SK-N-SH treated with all-trans-retinoic acid at 6 μM for 48 hours (cell line): ENCODE data around the gene PRKCQ.

ENCODE experiments used
- ATAC-seq: fragments of 200-7000 bp; cut with Tn5 transposase; 3 replicates; pipeline ENCODE4 v1.9.1; 2020; ENCODE audit warnings: mild to moderate bottlenecking, moderate library complexity
- ARNTL ChIP-seq: fragments of 450-650 bp; formaldehyde crosslinking; IDR thresholded peaks from 2 replicates; pipeline ENCODE4 v1.5.0; 2020; ENCODE audit warnings: low read depth, mild to moderate bottlenecking, moderate library complexity, borderline replicate concordance
- BACH2 ChIP-seq: fragments of 250-450 bp; sonication (Bioruptor Pico); IDR thresholded peaks from 2 replicates; pipeline ENCODE4 v1.9.0; 2021; ENCODE audit warnings: mild to moderate bottlenecking, borderline replicate concordance
- CREB5 ChIP-seq: fragments of 250-450 bp; sonication (Bioruptor Pico); IDR thresholded peaks from 2 replicates; pipeline ENCODE4 v1.5.1; 2020; ENCODE audit warnings: low read depth, mild to moderate bottlenecking, moderate library complexity
- CSDC2 ChIP-seq: fragments of 250-450 bp; sonication (Bioruptor Pico); IDR thresholded peaks from 2 replicates; pipeline ENCODE4 v1.5.0; 2020; ENCODE audit warnings: mild to moderate bottlenecking, moderate library complexity
- CSRNP3 ChIP-seq: fragments of 250-450 bp; sonication (Bioruptor Pico); IDR thresholded peaks from 2 replicates; pipeline ENCODE4 v1.5.1; 2021; ENCODE audit warnings: mild to moderate bottlenecking, moderate library complexity
- ESRRG ChIP-seq: fragments of 250-450 bp; sonication (Bioruptor Pico); IDR thresholded peaks from 2 replicates; pipeline ENCODE4 v1.6.1; 2021; ENCODE audit warnings: mild to moderate bottlenecking
- GLIS3 ChIP-seq: fragments of 250-450 bp; sonication (Bioruptor Pico); IDR thresholded peaks from 2 replicates; pipeline ENCODE4 v1.5.0; 2020; ENCODE audit warnings: mild to moderate bottlenecking, moderate library complexity
- ISL1 ChIP-seq: fragments of 250-450 bp; sonication (Bioruptor Pico); IDR thresholded peaks from 2 replicates; pipeline ENCODE4 v2.1.2; 2022; ENCODE audit warnings: mild to moderate bottlenecking, moderate library complexity
- OSR1 ChIP-seq: fragments of 250-450 bp; sonication (Bioruptor Pico); IDR thresholded peaks from 2 replicates; pipeline ENCODE4 v1.8.0; 2022; ENCODE audit warnings: moderate library complexity, mild to moderate bottlenecking, inconsistent platforms
- PATZ1 ChIP-seq: fragments of 250-450 bp; sonication (Bioruptor Pico); IDR thresholded peaks from 2 replicates; pipeline ENCODE4 v1.8.0; 2020; ENCODE audit warnings: mild to moderate bottlenecking, moderate library complexity, borderline replicate concordance
- POU6F1 ChIP-seq: fragments of 250-450 bp; sonication (Bioruptor Pico); IDR thresholded peaks from 2 replicates; pipeline ENCODE4 v1.8.0; 2021; ENCODE audit warnings: low read depth, mild to moderate bottlenecking, moderate library complexity, borderline replicate concordance
- PPARA ChIP-seq: fragments of 250-450 bp; sonication (Bioruptor Pico); IDR thresholded peaks from 2 replicates; pipeline ENCODE4 v1.5.0; 2020; ENCODE audit warnings: mild to moderate bottlenecking, borderline replicate concordance
- RARB ChIP-seq: fragments of 250-450 bp; sonication (Bioruptor Pico); IDR thresholded peaks from 2 replicates; pipeline ENCODE4 v1.8.0; 2021; ENCODE audit warnings: mild to moderate bottlenecking, moderate library complexity
- SNAI2 ChIP-seq: fragments of 250-450 bp; sonication (Bioruptor Pico); IDR thresholded peaks from 2 replicates; pipeline ENCODE4 v1.5.0; 2020; ENCODE audit warnings: mild to moderate bottlenecking, moderate library complexity
- TCF4 ChIP-seq: fragments of 250-450 bp; sonication (Bioruptor Pico); IDR thresholded peaks from 2 replicates; pipeline ENCODE4 v1.8.0; 2021; ENCODE audit warnings: mild to moderate bottlenecking, moderate library complexity, borderline replicate concordance
- TOX ChIP-seq: fragments of 250-450 bp; sonication (Bioruptor Pico); IDR thresholded peaks from 2 replicates; pipeline ENCODE4 v1.8.0; 2021; ENCODE audit warnings: mild to moderate bottlenecking, moderate library complexity, borderline replicate concordance
- ZC3H10 ChIP-seq: fragments of 250-450 bp; sonication (Bioruptor Pico); IDR thresholded peaks from 2 replicates; pipeline ENCODE4 v1.5.1; 2021; ENCODE audit warnings: mild to moderate bottlenecking, moderate library complexity
- ZFP3 ChIP-seq: fragments of 250-450 bp; sonication (Bioruptor Pico); IDR thresholded peaks from 2 replicates; pipeline ENCODE4 v1.5.0; 2020; ENCODE audit warnings: mild to moderate bottlenecking, moderate library complexity
- ZFP30 ChIP-seq: fragments of 450-650 bp; formaldehyde crosslinking; IDR thresholded peaks from 2 replicates; pipeline ENCODE4 v1.5.0; 2022; ENCODE audit warnings: mild to moderate bottlenecking, moderate library complexity
- ZNF565 ChIP-seq: fragments of 450-650 bp; formaldehyde crosslinking; conservative IDR thresholded peaks from 2 replicates; pipeline ENCODE4 v1.5.0; 2020; ENCODE audit warnings: low read depth, mild to moderate bottlenecking, moderate library complexity
- ZNF70 ChIP-seq: fragments of 450-650 bp; formaldehyde crosslinking; IDR thresholded peaks from 2 replicates; pipeline ENCODE4 v1.5.0; 2020; ENCODE audit warnings: mild to moderate bottlenecking, moderate library complexity
- ZNF8 ChIP-seq: fragments of 450-650 bp; formaldehyde crosslinking; IDR thresholded peaks from 2 replicates; pipeline ENCODE4 v1.5.0; 2020; ENCODE audit warnings: mild to moderate bottlenecking, moderate library complexity

The PRKCQ gene

GRCh38 chr10:6564367-6564766 lies 15.7 kb downstream of the PRKCQ start:
- no peak for ATAC-seq
- TF ChIP-seq ZNF8 (CRISPR knock-in tag) (no peak), ZNF565 (no peak), ARNTL (CRISPR knock-in tag) (no peak), TOX (CRISPR knock-in tag) (no peak), CSDC2 (no peak), ZFP3 (CRISPR knock-in tag) (no peak), CSRNP3 (CRISPR knock-in tag) (no peak), OSR1 (CRISPR knock-in tag) (no peak), RARB (CRISPR knock-in tag) (no peak), BACH2 (no peak), POU6F1 (CRISPR knock-in tag) (no peak), SNAI2 (CRISPR knock-in tag) (no peak), PPARA (CRISPR knock-in tag) (no peak), GLIS3 (CRISPR knock-in tag) (no peak), ZFP30 (CRISPR knock-in tag) (no peak), CREB5 (CRISPR knock-in tag) (no peak), ISL1 (CRISPR knock-in tag) (no peak), ZC3H10 (CRISPR knock-in tag) (no peak), PATZ1 (CRISPR knock-in tag) (no peak)

- TF ChIP-seq ISL1 (CRISPR knock-in tag) = no peak
- TF ChIP-seq ESRRG (CRISPR knock-in tag) = no peak
- no peak for TF ChIP-seq TCF4
- no peak for TF ChIP-seq BACH2
- no peak for TF ChIP-seq ZNF70 (CRISPR knock-in tag)
- no peak for TF ChIP-seq ZC3H10 (CRISPR knock-in tag)
- no peak for TF ChIP-seq ZNF8 (CRISPR knock-in tag)
- no peak for TF ChIP-seq TOX (CRISPR knock-in tag)
- TF ChIP-seq PATZ1 (CRISPR knock-in tag) = no peak
- no peak for TF ChIP-seq POU6F1 (CRISPR knock-in tag)
- no peak for TF ChIP-seq CSDC2
- TF ChIP-seq CSRNP3 (CRISPR knock-in tag) = no peak
- no peak for TF ChIP-seq CREB5 (CRISPR knock-in tag)
- TF ChIP-seq ZFP3 (CRISPR knock-in tag) = no peak
- no peak for TF ChIP-seq RARB (CRISPR knock-in tag)
- no peak for TF ChIP-seq OSR1 (CRISPR knock-in tag)
- TF ChIP-seq GLIS3 (CRISPR knock-in tag) = no peak
- no peak for TF ChIP-seq SNAI2 (CRISPR knock-in tag)
- no peak for ATAC-seq
Measured at GRCh38 chr10:6563731-6564130, 16.3 kb downstream of the PRKCQ start.
